ENCODE results near the gene DHPS. TPM values are rescaled to one million over a fixed set of nuclear protein-coding genes. Genes with fewer than 3 reads are reported as not detected.
A peak's percentile ranks its signal among the peaks of the same experiment; 100 is the strongest.

The DHPS gene
- total and polyA plus RNA-seq, 2 of the 13 experiments (the other 11 are each of a cell fraction or from before 2014, with no cell fraction given), result 43.3 to 84.3 TPM

DNA sequence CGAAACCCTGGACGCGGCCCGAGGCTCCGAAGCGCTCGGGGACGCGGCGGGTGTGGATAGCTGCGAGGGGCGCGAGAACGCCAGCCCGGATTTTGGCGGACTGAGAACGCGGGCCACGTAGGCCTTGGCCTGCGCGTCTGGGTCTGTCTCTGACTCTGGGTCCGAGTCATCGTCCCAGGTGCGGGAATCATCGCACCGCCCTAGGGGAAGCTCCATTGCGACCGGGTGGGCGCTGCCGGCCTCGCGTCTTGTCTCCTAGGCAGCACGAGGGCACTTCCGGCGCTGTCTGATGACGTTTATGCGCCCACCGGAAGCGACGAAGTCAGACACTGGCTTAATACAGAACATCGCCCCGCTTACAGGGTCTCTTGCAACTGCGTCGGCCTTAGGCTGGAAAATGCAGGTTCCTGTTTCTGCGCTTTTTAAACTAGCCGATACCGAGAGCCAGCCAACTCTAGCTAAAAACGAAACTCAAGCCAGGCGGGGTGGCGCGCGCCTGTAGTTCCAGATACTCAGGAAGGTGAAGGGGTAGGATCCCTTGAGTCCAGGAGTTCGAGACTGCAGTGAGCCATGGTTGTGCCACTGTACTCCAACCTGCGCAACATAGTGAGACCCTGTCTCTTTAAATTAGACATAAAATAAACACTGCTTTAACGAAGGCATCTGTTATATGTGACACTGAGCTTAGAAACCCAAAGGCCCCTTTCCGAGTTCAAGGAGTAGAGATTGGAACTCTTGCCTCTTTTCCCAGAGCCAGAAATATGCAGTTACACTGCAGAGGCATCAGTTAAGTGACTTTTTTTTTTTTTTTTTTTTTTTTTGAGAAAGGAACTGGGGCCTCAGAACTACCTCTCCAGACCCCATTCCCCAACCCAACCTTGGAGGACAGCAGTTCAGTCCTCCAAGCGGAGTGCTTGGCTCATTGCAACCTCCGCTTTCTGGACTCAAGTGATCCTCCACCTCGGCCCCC, 15.0 kb upstream of the DHPS start, which contains the start of gene FBXW9 (continued):
- TF ChIP-seq, protein P1, sequence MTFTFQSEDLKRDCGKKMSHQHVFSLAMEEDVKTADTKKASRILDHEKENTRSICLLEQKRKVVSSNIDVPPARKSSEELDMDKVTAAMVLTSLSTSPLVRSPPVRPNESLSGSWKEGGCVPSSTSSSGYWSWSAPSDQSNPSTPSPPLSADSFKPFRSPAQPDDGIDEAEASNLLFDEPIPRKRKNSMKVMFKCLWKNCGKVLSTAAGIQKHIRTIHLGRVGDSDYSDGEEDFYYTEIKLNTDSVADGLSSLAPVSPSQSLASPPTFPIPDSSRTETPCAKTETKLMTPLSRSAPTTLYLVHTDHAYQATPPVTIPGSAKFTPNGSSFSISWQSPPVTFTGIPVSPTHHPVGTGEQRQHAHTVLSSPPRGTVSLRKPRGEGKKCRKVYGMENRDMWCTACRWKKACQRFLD (CRISPR knock-in tag; IDR thresholded peaks at IDR 0.05; ENCODE audit: borderline replicate concordance), result peak; percentile 80; the same call in 1 of the 2 replicates
- TF ChIP-seq MBD4 (IDR thresholded peaks at IDR 0.05; ENCODE audit: borderline replicate concordance, low read length), result no peak
- TF ChIP-seq, protein P2, sequence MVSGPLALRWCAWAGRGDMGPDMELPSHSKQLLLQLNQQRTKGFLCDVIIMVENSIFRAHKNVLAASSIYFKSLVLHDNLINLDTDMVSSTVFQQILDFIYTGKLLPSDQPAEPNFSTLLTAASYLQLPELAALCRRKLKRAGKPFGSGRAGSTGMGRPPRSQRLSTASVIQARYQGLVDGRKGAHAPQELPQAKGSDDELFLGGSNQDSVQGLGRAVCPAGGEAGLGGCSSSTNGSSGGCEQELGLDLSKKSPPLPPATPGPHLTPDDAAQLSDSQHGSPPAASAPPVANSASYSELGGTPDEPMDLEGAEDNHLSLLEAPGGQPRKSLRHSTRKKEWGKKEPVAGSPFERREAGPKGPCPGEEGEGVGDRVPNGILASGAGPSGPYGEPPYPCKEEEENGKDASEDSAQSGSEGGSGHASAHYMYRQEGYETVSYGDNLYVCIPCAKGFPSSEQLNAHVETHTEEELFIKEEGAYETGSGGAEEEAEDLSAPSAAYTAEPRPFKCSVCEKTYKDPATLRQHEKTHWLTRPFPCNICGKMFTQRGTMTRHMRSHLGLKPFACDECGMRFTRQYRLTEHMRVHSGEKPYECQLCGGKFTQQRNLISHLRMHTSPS (CRISPR knock-in tag; IDR thresholded peaks at IDR 0.05; ENCODE audit: low read depth), result peak; percentile 41; the same call in 1 of the 2 replicates
- 0 out of 2 replicates have a peak, but pooled peaks have one; percentile 28 for TF ChIP-seq TSC22D2 (CRISPR knock-in tag; IDR thresholded peaks at IDR 0.05; ENCODE audit: borderline replicate concordance)
- TF ChIP-seq KDM4B (CRISPR knock-in tag; IDR thresholded peaks at IDR 0.05), result no peak; the same call in 1 of the 2 replicates
- TF ChIP-seq ZNF792 (CRISPR knock-in tag; IDR thresholded peaks at IDR 0.05), result peak; percentile 87
- TF ChIP-seq HOXD1 (CRISPR knock-in tag; IDR thresholded peaks at IDR 0.05), result peak; percentile 39; the same call in 1 of the 2 replicates
- TF ChIP-seq, protein P3, sequence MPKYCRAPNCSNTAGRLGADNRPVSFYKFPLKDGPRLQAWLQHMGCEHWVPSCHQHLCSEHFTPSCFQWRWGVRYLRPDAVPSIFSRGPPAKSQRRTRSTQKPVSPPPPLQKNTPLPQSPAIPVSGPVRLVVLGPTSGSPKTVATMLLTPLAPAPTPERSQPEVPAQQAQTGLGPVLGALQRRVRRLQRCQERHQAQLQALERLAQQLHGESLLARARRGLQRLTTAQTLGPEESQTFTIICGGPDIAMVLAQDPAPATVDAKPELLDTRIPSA (CRISPR knock-in tag; IDR thresholded peaks at IDR 0.05; ENCODE audit: borderline replicate concordance), result no peak
- TF ChIP-seq PHF20 (CRISPR knock-in tag; IDR thresholded peaks at IDR 0.05), result peak; percentile 99
- TF ChIP-seq, protein P4, sequence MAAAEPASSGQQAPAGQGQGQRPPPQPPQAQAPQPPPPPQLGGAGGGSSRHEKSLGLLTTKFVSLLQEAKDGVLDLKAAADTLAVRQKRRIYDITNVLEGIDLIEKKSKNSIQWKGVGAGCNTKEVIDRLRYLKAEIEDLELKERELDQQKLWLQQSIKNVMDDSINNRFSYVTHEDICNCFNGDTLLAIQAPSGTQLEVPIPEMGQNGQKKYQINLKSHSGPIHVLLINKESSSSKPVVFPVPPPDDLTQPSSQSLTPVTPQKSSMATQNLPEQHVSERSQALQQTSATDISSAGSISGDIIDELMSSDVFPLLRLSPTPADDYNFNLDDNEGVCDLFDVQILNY (CRISPR knock-in tag; conservative IDR thresholded peaks at IDR 0.05), result no peak
- TF ChIP-seq GABPA (IDR thresholded peaks at IDR 0.05; ENCODE audit: low read depth, low read length), result peak; percentile 99
- peak; percentile 100 for TF ChIP-seq GABPA (CRISPR knock-in tag; IDR thresholded peaks at IDR 0.05; ENCODE audit: low read depth)
- TF ChIP-seq, protein P5, sequence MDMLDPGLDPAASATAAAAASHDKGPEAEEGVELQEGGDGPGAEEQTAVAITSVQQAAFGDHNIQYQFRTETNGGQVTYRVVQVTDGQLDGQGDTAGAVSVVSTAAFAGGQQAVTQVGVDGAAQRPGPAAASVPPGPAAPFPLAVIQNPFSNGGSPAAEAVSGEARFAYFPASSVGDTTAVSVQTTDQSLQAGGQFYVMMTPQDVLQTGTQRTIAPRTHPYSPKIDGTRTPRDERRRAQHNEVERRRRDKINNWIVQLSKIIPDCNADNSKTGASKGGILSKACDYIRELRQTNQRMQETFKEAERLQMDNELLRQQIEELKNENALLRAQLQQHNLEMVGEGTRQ (IDR thresholded peaks at IDR 0.05; ENCODE audit: low read depth, low read length), result no peak
- TF ChIP-seq, protein P5 (CRISPR knock-in tag; IDR thresholded peaks at IDR 0.05; ENCODE audit: borderline replicate concordance), result no peak
- TF ChIP-seq IKZF5 (CRISPR knock-in tag; IDR thresholded peaks at IDR 0.05), result peak; percentile 80
- no peak for TF ChIP-seq NONO (IDR thresholded peaks at IDR 0.05)
- peak; percentile 60 for TF ChIP-seq NONO (CRISPR knock-in tag; conservative IDR thresholded peaks at IDR 0.05)
- TF ChIP-seq ZSCAN12 (CRISPR knock-in tag; IDR thresholded peaks at IDR 0.05), result no peak
- TF ChIP-seq ZFP91 (CRISPR knock-in tag; IDR thresholded peaks at IDR 0.05; ENCODE audit: borderline replicate concordance), result peak; percentile 51; the same call in 1 of the 2 replicates
